ENCODE data around the gene PALLD.

Gene PALLD

GRCh38 chr4:168630445-168631187, 133.8 kb downstream of the PALLD start:
- DNase-seq: no peak

GRCh38 chr4:168631241-168632162, 134.7 kb downstream of the PALLD start:
- no peak for DNase-seq

DNA sequence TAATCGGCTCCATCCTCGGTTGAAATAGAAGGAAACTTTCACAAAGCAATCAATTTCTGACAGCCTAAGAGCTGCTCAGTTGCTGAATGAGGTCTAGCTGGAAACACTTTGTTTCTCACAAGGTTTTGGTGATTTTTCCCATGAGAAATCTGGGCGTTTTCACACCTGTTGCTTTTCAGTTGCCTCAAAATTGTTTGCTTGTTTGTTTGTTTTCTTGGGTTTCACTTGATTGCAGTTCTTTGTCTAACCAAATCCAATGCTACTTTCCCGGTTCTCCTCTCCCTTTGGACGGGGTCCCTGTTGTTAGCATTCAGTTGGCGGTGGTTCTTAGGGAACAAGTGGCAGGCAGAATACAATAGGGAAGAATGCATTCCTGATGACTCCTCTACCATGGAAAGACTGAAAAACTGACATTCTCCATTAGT, 135.5 kb downstream of the PALLD start:
- no peak for DNase-seq

DNA sequence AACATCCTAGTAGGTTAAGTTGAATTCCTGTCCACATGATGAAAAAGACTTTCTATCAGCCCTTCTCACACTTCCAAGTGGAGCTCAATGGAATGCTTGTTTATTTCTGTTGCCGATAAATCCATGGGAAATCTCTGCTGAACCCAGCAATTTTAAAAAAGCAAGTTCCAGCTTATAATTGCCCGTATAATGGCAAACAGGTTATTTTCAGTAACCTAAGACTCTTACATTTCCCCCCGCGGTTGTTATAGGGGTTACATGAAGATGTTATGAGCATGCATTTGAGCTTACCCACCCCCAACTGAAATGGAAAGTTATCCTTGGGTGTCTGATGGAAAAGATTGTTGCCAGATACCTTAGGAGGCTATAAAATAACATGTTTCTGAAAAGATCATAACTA, 136.2 kb downstream of the PALLD start:
- no peak for DNase-seq

GRCh38 chr4:168633496-168633895, 136.6 kb downstream of the PALLD start:
- DNase-seq: no peak

GRCh38 chr4:168634276-168634802, 137.5 kb downstream of the PALLD start:
- no peak for DNase-seq

DNA sequence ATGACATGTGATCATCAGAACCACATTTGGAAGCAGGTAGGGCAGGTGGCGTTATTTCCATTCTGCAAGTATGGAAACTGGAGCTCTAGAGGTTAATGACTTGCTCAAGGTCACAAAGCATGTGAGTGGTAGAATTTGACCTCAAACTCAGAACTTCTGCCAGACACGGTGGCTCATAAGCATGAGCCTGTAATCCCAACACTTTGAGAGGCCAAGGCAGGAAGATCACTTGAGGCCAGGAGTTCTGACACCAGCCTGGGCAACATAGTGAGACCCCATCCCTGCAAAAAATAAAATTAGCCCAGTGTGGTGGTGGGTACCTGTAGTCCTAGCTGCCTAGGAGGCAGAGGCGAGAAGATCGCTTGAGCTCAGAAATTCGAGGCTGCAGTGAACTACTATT, 139.2 kb downstream of the PALLD start:
- no peak for DNase-seq

GRCh38 chr4:168636506-168637196, 139.8 kb downstream of the PALLD start:
- no peak for DNase-seq

DNA sequence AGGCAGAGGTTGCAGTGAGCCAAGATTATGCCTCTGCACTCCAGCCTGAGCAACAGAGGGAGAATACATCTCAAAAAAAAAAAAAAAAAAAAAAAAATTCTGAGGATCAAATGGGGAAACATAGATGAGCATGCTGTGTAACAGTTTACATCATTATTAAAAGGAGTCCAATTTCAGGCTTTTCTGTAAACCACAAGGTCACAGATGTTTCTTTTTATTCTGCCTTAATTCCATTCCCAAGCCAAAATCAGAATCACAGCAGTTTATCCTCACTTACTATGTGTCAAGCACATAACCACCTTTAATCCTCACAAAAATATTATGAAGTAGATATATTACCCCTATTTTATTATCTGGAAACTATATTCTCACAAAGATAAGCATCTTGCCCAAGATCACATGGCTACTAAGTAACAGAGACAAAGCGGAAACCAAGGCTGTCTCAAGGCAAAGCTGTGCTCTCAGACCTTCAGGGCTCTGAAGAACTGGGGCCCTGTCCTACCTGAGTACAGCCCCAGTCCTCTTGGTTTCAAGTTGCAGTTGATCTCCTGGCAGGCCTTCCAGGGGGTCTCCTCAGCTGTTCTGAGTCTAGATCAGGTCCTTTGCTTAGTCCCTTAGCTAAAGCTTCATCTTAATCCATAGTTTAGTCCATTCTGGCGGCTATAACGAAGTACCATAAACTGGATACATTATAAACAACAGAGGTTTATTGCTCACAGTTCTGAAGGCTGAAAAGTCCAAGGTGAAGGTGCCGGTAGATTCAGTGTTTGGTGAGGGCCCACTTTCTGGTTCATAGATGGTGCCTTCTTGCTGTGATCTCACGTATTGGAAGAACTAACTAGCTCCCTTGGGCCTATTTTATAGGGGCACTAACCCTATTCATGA, 141.3 kb downstream of the PALLD start:
- DNase-seq: no peak

GRCh38 chr4:168639914-168640313, 143.1 kb downstream of the PALLD start:
- no peak for DNase-seq

GRCh38 chr4:168641811-168642140, 144.9 kb downstream of the PALLD start:
- no peak for DNase-seq

GRCh38 chr4:168642591-168642990, 145.7 kb downstream of the PALLD start:
- DNase-seq: no peak

DNA sequence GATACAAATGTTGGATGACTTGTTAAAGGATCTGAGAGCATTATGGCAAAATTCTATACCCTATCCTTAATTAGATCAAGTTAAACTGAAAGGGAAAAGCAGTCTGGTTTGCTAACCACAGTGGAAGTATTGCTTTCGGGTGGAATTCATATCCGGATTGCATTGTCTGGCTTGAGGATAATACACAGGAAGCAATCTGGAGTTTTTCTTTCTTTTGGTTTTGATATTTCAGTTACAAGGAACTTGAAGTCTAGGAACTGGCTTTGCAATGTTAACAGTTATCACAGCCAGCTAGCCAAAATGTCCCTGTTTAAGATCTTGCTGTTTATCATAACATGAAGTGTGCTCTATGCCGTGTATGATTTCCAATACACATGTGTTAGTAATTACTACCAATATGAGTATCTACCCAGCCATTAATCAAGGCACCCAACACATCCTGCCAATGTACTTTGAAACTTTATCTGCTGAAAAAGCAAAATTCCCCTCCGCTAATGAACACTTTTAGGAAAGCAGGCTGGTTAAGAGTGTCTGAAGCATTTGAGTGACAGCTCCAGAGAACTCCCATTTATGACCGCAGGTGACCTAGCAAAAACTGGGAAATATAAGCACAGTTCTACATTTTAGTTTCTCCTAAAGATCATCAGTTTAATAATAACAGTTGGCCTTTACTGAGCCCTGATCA, 146.4 kb downstream of the PALLD start:
- DNase-seq: no peak

DNA sequence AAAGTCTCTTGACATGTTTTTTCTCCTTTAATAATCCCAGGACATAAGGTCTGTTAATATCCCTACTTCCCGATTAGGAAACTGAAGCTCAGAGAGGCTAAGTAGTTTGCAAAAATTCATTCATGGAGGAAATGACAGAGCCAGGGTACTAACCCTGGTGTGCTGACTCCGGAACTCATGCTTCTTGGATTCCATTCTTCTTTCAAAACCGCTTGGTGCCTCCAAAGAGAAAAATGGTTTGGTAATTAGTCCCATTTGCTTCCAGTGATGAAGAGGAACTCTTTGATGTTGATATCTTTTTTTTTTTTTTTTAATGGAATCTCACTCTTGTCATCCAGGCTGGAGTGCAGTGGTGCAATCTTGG, 146.9 kb downstream of the PALLD start:
- no peak for DNase-seq

DNA sequence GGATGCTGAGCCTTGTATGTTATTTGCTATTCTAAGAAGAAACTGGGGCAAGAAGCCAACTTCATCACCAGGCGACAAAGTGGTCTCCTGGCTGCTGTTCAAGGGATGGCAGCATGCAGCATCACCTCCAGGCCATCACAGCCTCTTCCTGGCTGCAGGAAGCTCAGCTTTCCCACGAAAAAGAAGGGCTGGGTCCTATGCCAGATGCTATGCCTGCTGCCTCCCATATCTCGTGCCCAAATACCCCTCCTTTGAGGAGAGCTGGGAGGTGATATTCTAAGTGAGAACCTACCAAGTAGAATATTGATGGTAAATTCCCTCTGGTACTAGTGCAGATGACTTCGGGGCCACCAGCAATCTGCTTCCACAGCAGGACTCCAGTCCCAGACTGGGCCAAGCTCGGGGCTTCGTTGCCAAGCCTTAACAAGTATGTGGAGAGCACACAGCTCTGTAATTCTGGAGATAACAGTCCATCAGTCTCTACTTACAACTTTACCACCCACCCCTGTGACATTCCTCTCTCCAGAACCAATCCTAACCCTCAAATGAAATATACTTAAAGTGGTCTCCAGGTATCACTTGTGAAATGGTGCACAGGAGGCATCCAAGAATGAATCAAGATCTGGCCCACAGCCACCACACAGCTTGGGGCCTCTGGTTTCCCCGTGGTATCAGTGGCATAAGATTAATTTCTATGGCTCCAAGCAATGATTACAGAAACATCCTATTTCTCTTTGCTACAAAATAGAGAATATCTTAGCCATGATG, 149.3 kb downstream of the PALLD start:
- no peak for DNase-seq

GRCh38 chr4:168647646-168648375, 151.0 kb downstream of the PALLD start:
- DNase-seq: no peak

- DNase-seq: no peak
Measured at GRCh38 chr4:168648494-168648893, 151.6 kb downstream of the PALLD start.

GRCh38 chr4:168648929-168649328, 152.1 kb downstream of the PALLD start:
- no peak for DNase-seq

- no peak for DNase-seq
Measured at GRCh38 chr4:168651374-168651773, 154.5 kb downstream of the PALLD start.

DNA sequence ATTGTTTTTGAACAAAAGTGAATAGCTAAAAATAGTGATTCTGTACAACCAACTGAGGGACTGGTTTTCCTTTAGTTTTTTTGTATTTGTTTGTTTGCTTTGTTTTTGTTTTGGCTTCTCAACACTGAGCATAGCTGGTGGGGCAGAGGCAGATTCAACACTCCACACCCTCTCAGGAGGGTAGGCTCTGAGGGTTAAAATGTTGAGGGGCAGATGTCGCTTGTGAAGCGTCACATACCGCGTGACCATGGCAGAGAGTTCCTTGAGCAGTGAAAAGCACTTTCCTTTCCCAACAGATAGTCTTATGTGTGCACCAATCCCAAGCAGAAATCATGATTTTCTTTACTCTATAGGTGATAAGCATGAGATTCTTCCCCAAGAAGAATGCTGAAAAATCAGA, 155.0 kb downstream of the PALLD start:
- no peak for DNase-seq

Measured in CD4-positive, alpha-beta T cell treated with Interleukin-6 for 4 hours (primary cell).